Measurements from ENCODE around the gene DNALI1. TPM values are rescaled to one million over a fixed set of nuclear protein-coding genes. Genes with fewer than 3 reads are reported as not detected.

Gene DNALI1
- total RNA-seq, 2 experiments from 2014 or later, result not detected

GRCh38 chr1:37616330-37616729 is 59.6 kb downstream of the DNALI1 start:
- Mint-ChIP-seq H3K27me3 (peaks cover 34% of the 10 kb centered on the region), H3K27ac (no peak overlapping the region)
- POLR2A ChIA-PET, result no interaction called here

More at GRCh38 chr1:37616330-37616729, 59.6 kb downstream of the DNALI1 start:
- intact Hi-C loops (cut with micrococcal nuclease), result no loop called here
- CTCF ChIA-PET, result interaction anchor here (1.7 to 3.4 kb wide), 2 partner anchors 13 to 14 kb away, joined by 5 to 18 read pairs; no protein-coding TSS in a partner anchor
- TF ChIP-seq CTCF (IDR thresholded peaks at IDR 0.05), result no peak
- H3K4me1 Mint-ChIP-seq (ENCODE audit: low read depth), result no peaks in the 10 kb centered on the region
- no peaks in the 10 kb centered on the region for H3K9me3 Mint-ChIP-seq
- DNase-seq (no peak), ATAC-seq (no peak)
- no peak overlapping the region for H3K4me3 Mint-ChIP-seq
- H3K36me3 Mint-ChIP-seq (ENCODE audit: low read depth), result no peaks in the 10 kb centered on the region

Other genes starting within 250 kb of the DNALI1 start
- 10 to 100 TPM; 20.4 to 20.5 TPM for gene ZC3H12A, start 82.4 kb upstream of the DNALI1 start, total RNA-seq
- gene MEAF6, start 42.2 kb upstream of the DNALI1 start, total RNA-seq, result 10 to 100 TPM; 74.0 to 76.3 TPM
- 10 to 100 TPM; 18.3 to 21.8 TPM for gene SNIP1, start 2.6 kb upstream of the DNALI1 start, total RNA-seq
- gene GNL2, start 39.0 kb downstream of the DNALI1 start, total RNA-seq, result 10 to 100 TPM; 76.4 to 77.8 TPM
- not detected for gene RSPO1, start 78.0 kb downstream of the DNALI1 start, total RNA-seq
- 10 to 100 TPM; 53.7 to 56.0 TPM for gene CDCA8, start 135.6 kb downstream of the DNALI1 start, total RNA-seq
- gene EPHA10, start 208.2 kb downstream of the DNALI1 start, total RNA-seq, result not detected
- gene MANEAL, start 236.9 kb downstream of the DNALI1 start, total RNA-seq, result 1 to 10 TPM; 1.2 to 1.4 TPM